NCI-H128 (cell line): ENCODE results near the gene TOP2A.
"Not testable (repeated sequence)": the region's sequence is repeated elsewhere in the genome, so short reads cannot be mapped to it uniquely, and the experiment has no call there.

Source experiments
- DNase-seq: peaks from one replicate; lab custom pipeline; 2025; ENCODE audit not compliant: unreplicated experiment; lab: John Stamatoyannopoulos, UW

Gene TOP2A

GRCh38 chr17:40431231-40431602 is 13.5 kb upstream of the TOP2A start:
- no peak for DNase-seq

GRCh38 chr17:40430272-40431230 is 12.9 kb upstream of the TOP2A start:
- DNase-seq = no peak

GRCh38 chr17:40427002-40427491 is 9.4 kb upstream of the TOP2A start:
- no peak for DNase-seq

GRCh38 chr17:40425741-40426140 is 8.0 kb upstream of the TOP2A start:
- DNase-seq = no peak

- DNase-seq = no peak
Measured at GRCh38 chr17:40422990-40423633, 5.4 kb upstream of the TOP2A start.

- DNase-seq = no peak
Measured at GRCh38 chr17:40419559-40420331, 2.0 kb upstream of the TOP2A start.

GRCh38 chr17:40418428-40418706 is 671 bp upstream of the TOP2A start:
- DNase-seq = no peak

GRCh38 chr17:40417258-40417608 is 463 bp downstream of the TOP2A start:
- DNase-seq = no peak

- DNase-seq = no peak
Measured at GRCh38 chr17:40416671-40417070, 1.0 kb downstream of the TOP2A start.

- no peak for DNase-seq
Measured at GRCh38 chr17:40415390-40415789, 2.3 kb downstream of the TOP2A start.

GRCh38 chr17:40414312-40414711 is 3.4 kb downstream of the TOP2A start:
- DNase-seq = not testable (repeated sequence)

GRCh38 chr17:40412880-40413279 is 4.8 kb downstream of the TOP2A start:
- no peak for DNase-seq

- DNase-seq = no peak
Measured at GRCh38 chr17:40411821-40412220, 5.9 kb downstream of the TOP2A start.

- no peak for DNase-seq
Measured at GRCh38 chr17:40410082-40410481, 7.6 kb downstream of the TOP2A start.

- DNase-seq = not testable (repeated sequence)
Measured at GRCh38 chr17:40409540-40409939, 8.2 kb downstream of the TOP2A start.

- DNase-seq = no peak
Measured at GRCh38 chr17:40407460-40407859, 10.2 kb downstream of the TOP2A start.

- no peak for DNase-seq
Measured at GRCh38 chr17:40404003-40404402, 13.7 kb downstream of the TOP2A start.

GRCh38 chr17:40402668-40403067 is 15.0 kb downstream of the TOP2A start:
- no peak for DNase-seq

GRCh38 chr17:40399185-40399584 is 18.5 kb downstream of the TOP2A start:
- no peak for DNase-seq

GRCh38 chr17:40386555-40386954 is 31.1 kb downstream of the TOP2A start:
- not testable (repeated sequence) for DNase-seq

GRCh38 chr17:40382251-40382650 is 35.4 kb downstream of the TOP2A start:
- DNase-seq = no peak

GRCh38 chr17:40378966-40379365 is 38.7 kb downstream of the TOP2A start:
- DNase-seq = no peak
